ENCODE results near the gene TLCD1. TPM values are rescaled to one million over a fixed set of nuclear protein-coding genes. Genes with fewer than 3 reads are reported as not detected.

The TLCD1 gene
- total RNA-seq, result 3.9 and 8.8 TPM in 2 replicates

GRCh38 chr17:28726226-28726626, at the start of gene TLCD1:
Gene TLCD1 (minus strand): TSS chr17:28726233. CDS start chr17:28726097, 136 bp downstream.

GRCh38 chr17:28743243-28744103, 17.4 kb upstream of the TLCD1 start, which contains the start of gene TRAF4:
Gene TRAF4 (plus strand): TSS chr17:28744011. CDS start chr17:28744113, 102 bp downstream.

GRCh38 chr17:28728364-28729200, 2.5 kb upstream of the TLCD1 start, which contains the start of gene NEK8:
Gene NEK8 (plus strand): TSS chr17:28728788. CDS start chr17:28728814, 26 bp downstream.

GRCh38 chr17:28717578-28718332, 8.3 kb downstream of the TLCD1 start, which contains the start of gene RAB34:
Gene RAB34 (minus strand): TSS chr17:28717868. CDS start chr17:28717266, 602 bp downstream.

GRCh38 chr17:28711723-28712031, 14.4 kb downstream of the TLCD1 start, which contains the start of gene PROCA1:
Gene PROCA1 (minus strand): TSS chr17:28711888. CDS start chr17:28711660, 228 bp downstream.

Other genes starting within 250 kb of the TLCD1 start
- gene FOXN1, start 219.9 kb downstream of the TLCD1 start, total RNA-seq, result not detected in 2 replicates
- gene UNC119, start 173.6 kb downstream of the TLCD1 start, total RNA-seq, result 20.3 and 36.6 TPM in 2 replicates
- 55.8 and 71.6 TPM in 2 replicates for gene PIGS, start 154.7 kb downstream of the TLCD1 start, total RNA-seq
- 46.6 and 129 TPM in 2 replicates for gene ALDOC, start 149.3 kb downstream of the TLCD1 start, total RNA-seq
- gene SPAG5, start 127.2 kb downstream of the TLCD1 start, total RNA-seq, result 6.5 and 67.5 TPM in 2 replicates
- 3.3 and 5.6 TPM in 2 replicates for gene RSKR, start 112.0 kb downstream of the TLCD1 start, total RNA-seq
- gene BLTP2, start 81.1 kb downstream of the TLCD1 start, total RNA-seq, result 162 and 207 TPM in 2 replicates
- 77.2 and 85.3 TPM in 2 replicates for gene SDF2, start 64.3 kb downstream of the TLCD1 start, total RNA-seq
- gene SUPT6H, start 64.0 kb downstream of the TLCD1 start, total RNA-seq, result 36.4 and 50.2 TPM in 2 replicates
- 1.1 and 1.3 TPM in 2 replicates for gene PROCA1, start 14.3 kb downstream of the TLCD1 start, total RNA-seq
- 154 and 167 TPM in 2 replicates for gene RAB34, start 8.4 kb downstream of the TLCD1 start, total RNA-seq
- gene RPL23A, start 6.2 kb downstream of the TLCD1 start, total RNA-seq, result 436 and 732 TPM in 2 replicates
- 2.1 and 2.3 TPM in 2 replicates for gene NEK8, start 2.6 kb upstream of the TLCD1 start, total RNA-seq
- 18.0 and 38.9 TPM in 2 replicates for gene TRAF4, start 17.8 kb upstream of the TLCD1 start, total RNA-seq
- 3.4 and 3.8 TPM in 2 replicates for gene FAM222B, start 116.6 kb upstream of the TLCD1 start, total RNA-seq
- gene ERAL1, start 128.8 kb upstream of the TLCD1 start, total RNA-seq, result 24.0 and 42.2 TPM in 2 replicates
- gene FLOT2, start 171.5 kb upstream of the TLCD1 start, total RNA-seq, result 30.4 and 55.6 TPM in 2 replicates
- gene DHRS13, start 176.8 kb upstream of the TLCD1 start, total RNA-seq, result 4.6 and 16.9 TPM in 2 replicates
- 10.5 and 13.0 TPM in 2 replicates for gene PHF12, start 225.3 kb upstream of the TLCD1 start, total RNA-seq